ENCODE measurements around the gene PSMB3.

Gene PSMB3

GRCh38 chr17:38777641-38778250 is 25.2 kb downstream of the PSMB3 start:
- no peaks in the 10 kb centered on the region for H3K9me3 ChIP-seq (replicated peaks; ENCODE audit: insufficient read depth, low read length)
- H2AFZ ChIP-seq (ENCODE audit: low read length): no peak overlapping the region
- TF ChIP-seq EZH2phosphoT487 (IDR thresholded peaks at IDR 0.05; ENCODE audit: low read length) (no peak), EZH2 (optimal IDR thresholded peaks at IDR 0.05; ENCODE audit: low read depth, low read length) (no peak)
- TF ChIP-seq, protein P1, sequence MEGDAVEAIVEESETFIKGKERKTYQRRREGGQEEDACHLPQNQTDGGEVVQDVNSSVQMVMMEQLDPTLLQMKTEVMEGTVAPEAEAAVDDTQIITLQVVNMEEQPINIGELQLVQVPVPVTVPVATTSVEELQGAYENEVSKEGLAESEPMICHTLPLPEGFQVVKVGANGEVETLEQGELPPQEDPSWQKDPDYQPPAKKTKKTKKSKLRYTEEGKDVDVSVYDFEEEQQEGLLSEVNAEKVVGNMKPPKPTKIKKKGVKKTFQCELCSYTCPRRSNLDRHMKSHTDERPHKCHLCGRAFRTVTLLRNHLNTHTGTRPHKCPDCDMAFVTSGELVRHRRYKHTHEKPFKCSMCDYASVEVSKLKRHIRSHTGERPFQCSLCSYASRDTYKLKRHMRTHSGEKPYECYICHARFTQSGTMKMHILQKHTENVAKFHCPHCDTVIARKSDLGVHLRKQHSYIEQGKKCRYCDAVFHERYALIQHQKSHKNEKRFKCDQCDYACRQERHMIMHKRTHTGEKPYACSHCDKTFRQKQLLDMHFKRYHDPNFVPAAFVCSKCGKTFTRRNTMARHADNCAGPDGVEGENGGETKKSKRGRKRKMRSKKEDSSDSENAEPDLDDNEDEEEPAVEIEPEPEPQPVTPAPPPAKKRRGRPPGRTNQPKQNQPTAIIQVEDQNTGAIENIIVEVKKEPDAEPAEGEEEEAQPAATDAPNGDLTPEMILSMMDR (IDR thresholded peaks at IDR 0.05; ENCODE audit: low read length): no peak
- H3F3A ChIP-seq (ENCODE audit: insufficient read depth, low read length): no peaks in the 10 kb centered on the region
- H3K27me3 ChIP-seq (replicated peaks; ENCODE audit: insufficient read depth, low read length): no peaks in the 10 kb centered on the region
- no peak for DNase-seq
- H3K4me2 ChIP-seq (ENCODE audit: low read depth, low read length): no peak overlapping the region
- no peak overlapping the region for H3K4me3 ChIP-seq (ENCODE audit: low read length)
- H3K27ac ChIP-seq (ENCODE audit: low read length): no peak overlapping the region
- no peak overlapping the region for H3K9ac ChIP-seq (ENCODE audit: low read length)
- H3K9me2 ChIP-seq (replicated peaks; ENCODE audit: insufficient read depth, low read length): no peaks in the 10 kb centered on the region
- no peaks in the 10 kb centered on the region for H3K79me2 ChIP-seq (ENCODE audit: low read length)
- no peaks in the 10 kb centered on the region for H4K20me1 ChIP-seq (ENCODE audit: insufficient read depth, low read length)
- H3K4me1 ChIP-seq (ENCODE audit: low read length): no peaks in the 10 kb centered on the region
- H3K36me3 ChIP-seq (replicated peaks; ENCODE audit: insufficient read depth, low read length): 0 out of 2 replicates have a peak, but pooled peaks cover 5% of the 10 kb centered on the region

GRCh38 chr17:38779965-38780752 is 27.6 kb downstream of the PSMB3 start:
- H3K9me3 ChIP-seq (replicated peaks; ENCODE audit: insufficient read depth, low read length): no peaks in the 10 kb centered on the region
- no peak overlapping the region for H2AFZ ChIP-seq (ENCODE audit: low read length)
- H3K27me3 ChIP-seq (replicated peaks; ENCODE audit: insufficient read depth, low read length): no peaks in the 10 kb centered on the region
- H3K36me3 ChIP-seq (replicated peaks; ENCODE audit: insufficient read depth, low read length): 0 out of 2 replicates have a peak, but pooled peaks cover 5% of the 10 kb centered on the region
- no peak overlapping the region for H3K27ac ChIP-seq (ENCODE audit: low read length)
- H3K4me1 ChIP-seq (ENCODE audit: low read length): no peaks in the 10 kb centered on the region
- H3F3A ChIP-seq (ENCODE audit: insufficient read depth, low read length): no peaks in the 10 kb centered on the region
- no peak overlapping the region for H3K4me2 ChIP-seq (ENCODE audit: low read depth, low read length)
- H4K20me1 ChIP-seq (ENCODE audit: insufficient read depth, low read length): no peaks in the 10 kb centered on the region
- no peak overlapping the region for H3K9ac ChIP-seq (ENCODE audit: low read length)
- no peaks in the 10 kb centered on the region for H3K79me2 ChIP-seq (ENCODE audit: low read length)
- no peaks in the 10 kb centered on the region for H3K9me2 ChIP-seq (replicated peaks; ENCODE audit: insufficient read depth, low read length)
- TF ChIP-seq, protein P1 (IDR thresholded peaks at IDR 0.05; ENCODE audit: low read length): no peak
- TF ChIP-seq EZH2 (optimal IDR thresholded peaks at IDR 0.05; ENCODE audit: low read depth, low read length) (no peak), EZH2phosphoT487 (IDR thresholded peaks at IDR 0.05; ENCODE audit: low read length) (no peak)
- no peak overlapping the region for H3K4me3 ChIP-seq (ENCODE audit: low read length)
- DNase-seq: no peak

- Histone ChIP-seq H3K79me2 (ENCODE audit: low read length) (no peaks in the 10 kb centered on the region), H4K20me1 (ENCODE audit: insufficient read depth, low read length) (no peaks in the 10 kb centered on the region), H2AFZ (ENCODE audit: low read length) (no peak overlapping the region), H3K36me3 (replicated peaks; ENCODE audit: insufficient read depth, low read length) (0 out of 2 replicates have a peak, but pooled peaks cover 5% of the 10 kb centered on the region), H3K9me3 (replicated peaks; ENCODE audit: insufficient read depth, low read length) (no peaks in the 10 kb centered on the region), H3K9ac (ENCODE audit: low read length) (no peak overlapping the region), H3K27ac (ENCODE audit: low read length) (no peak overlapping the region), H3K4me3 (ENCODE audit: low read length) (no peak overlapping the region), H3K9me2 (replicated peaks; ENCODE audit: insufficient read depth, low read length) (no peaks in the 10 kb centered on the region), H3K4me2 (ENCODE audit: low read depth, low read length) (no peak overlapping the region), H3F3A (ENCODE audit: insufficient read depth, low read length) (no peaks in the 10 kb centered on the region), H3K4me1 (ENCODE audit: low read length) (no peaks in the 10 kb centered on the region), H3K27me3 (replicated peaks; ENCODE audit: insufficient read depth, low read length) (no peaks in the 10 kb centered on the region)
- DNase-seq: no peak
- TF ChIP-seq, protein P1 (IDR thresholded peaks at IDR 0.05; ENCODE audit: low read length): no peak
- TF ChIP-seq EZH2phosphoT487 (IDR thresholded peaks at IDR 0.05; ENCODE audit: low read length) (no peak), EZH2 (optimal IDR thresholded peaks at IDR 0.05; ENCODE audit: low read depth, low read length) (no peak)
These were observed 30.7 kb downstream of the PSMB3 start for GRCh38 chr17:38783227-38783626.
